GM06990 (cell line): Measurements from ENCODE around the gene ELAVL4.

Experiments
- DNase-seq: peaks from one replicate; pipeline ENCODE4 v3.0.0-alpha.2; 2011; ENCODE audit not compliant: insufficient read length; ENCODE audit errors: extremely low read depth
- H3K27me3 ChIP-seq: replicated peaks from 2 replicates; pipeline ENCODE4 v1.6.0; 2011; ENCODE audit warnings: low read length; ENCODE audit not compliant: control insufficient read depth, insufficient read depth
- H3K36me3 ChIP-seq: 2 replicates; pipeline ENCODE4 v1.5.1; 2011; ENCODE audit warnings: low read length; ENCODE audit not compliant: control insufficient read depth, insufficient read depth
- H3K4me3 ChIP-seq: replicated peaks from 2 replicates; pipeline ENCODE4 v1.5.1; 2011; ENCODE audit warnings: low read depth, mild to moderate bottlenecking, control low read depth, low read length
- TF ChIP-seq, protein P1 (sequence below): IDR thresholded peaks from 2 replicates; pipeline ENCODE4 v1.5.1; 2011; ENCODE audit warnings: low read length, control low read depth, mild to moderate bottlenecking, inconsistent platforms; ENCODE audit not compliant: insufficient read depth, poor library complexity, severe bottlenecking

The ELAVL4 gene

DNA sequence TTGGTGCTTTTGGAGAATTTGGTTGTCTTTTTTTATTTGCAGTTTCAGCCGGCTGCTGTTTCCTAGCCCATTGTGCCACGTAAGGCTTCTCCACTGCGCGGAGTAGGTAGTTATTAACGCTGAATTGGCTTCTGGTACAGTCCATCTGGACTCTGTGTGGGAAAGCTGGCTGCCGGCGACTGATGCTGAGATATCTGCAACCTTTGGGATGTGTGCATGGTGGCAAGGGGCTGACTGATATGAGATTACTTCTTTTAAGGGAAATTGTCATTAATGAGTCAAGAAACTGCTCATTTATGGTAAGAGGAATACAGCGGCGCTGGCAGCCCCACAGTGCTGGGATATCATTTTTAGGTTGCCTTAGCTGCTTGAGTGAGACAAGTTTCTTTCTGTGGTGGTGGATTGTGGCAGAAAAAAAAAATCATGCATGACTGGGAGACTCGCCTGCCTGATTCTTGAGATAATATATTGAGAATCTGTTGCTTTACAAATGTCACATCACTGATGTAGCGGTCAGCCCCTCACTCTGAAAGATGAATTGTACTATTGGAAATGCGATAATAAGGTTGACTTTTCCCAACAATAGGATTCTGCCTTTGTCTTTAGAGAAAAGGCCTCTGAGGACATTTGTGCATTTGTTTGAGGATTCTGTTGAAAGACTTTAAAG lies 2.5 kb upstream of the ELAVL4 start:
- H3K4me3 ChIP-seq = no peak overlapping the region
- DNase-seq = no peak
- H3K27me3 ChIP-seq = peaks cover 4% of the 10 kb centered on the region
- H3K36me3 ChIP-seq = no peaks in the 10 kb centered on the region
- TF ChIP-seq, protein P1, sequence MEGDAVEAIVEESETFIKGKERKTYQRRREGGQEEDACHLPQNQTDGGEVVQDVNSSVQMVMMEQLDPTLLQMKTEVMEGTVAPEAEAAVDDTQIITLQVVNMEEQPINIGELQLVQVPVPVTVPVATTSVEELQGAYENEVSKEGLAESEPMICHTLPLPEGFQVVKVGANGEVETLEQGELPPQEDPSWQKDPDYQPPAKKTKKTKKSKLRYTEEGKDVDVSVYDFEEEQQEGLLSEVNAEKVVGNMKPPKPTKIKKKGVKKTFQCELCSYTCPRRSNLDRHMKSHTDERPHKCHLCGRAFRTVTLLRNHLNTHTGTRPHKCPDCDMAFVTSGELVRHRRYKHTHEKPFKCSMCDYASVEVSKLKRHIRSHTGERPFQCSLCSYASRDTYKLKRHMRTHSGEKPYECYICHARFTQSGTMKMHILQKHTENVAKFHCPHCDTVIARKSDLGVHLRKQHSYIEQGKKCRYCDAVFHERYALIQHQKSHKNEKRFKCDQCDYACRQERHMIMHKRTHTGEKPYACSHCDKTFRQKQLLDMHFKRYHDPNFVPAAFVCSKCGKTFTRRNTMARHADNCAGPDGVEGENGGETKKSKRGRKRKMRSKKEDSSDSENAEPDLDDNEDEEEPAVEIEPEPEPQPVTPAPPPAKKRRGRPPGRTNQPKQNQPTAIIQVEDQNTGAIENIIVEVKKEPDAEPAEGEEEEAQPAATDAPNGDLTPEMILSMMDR = no peak

GRCh38 chr1:50109116-50109515 lies 396 bp downstream of the ELAVL4 start:
- H3K27me3 ChIP-seq = peaks cover 2% of the 10 kb centered on the region
- H3K36me3 ChIP-seq = no peaks in the 10 kb centered on the region
- DNase-seq = no peak
- H3K4me3 ChIP-seq = no peak overlapping the region
- TF ChIP-seq, protein P1 = no peak

GRCh38 chr1:50109647-50110075 lies 941 bp downstream of the ELAVL4 start:
- Histone ChIP-seq H3K27me3 (peaks cover 2% of the 10 kb centered on the region), H3K36me3 (no peaks in the 10 kb centered on the region), H3K4me3 (no peak overlapping the region)
- TF ChIP-seq, protein P1 = no peak
- DNase-seq = no peak

DNA sequence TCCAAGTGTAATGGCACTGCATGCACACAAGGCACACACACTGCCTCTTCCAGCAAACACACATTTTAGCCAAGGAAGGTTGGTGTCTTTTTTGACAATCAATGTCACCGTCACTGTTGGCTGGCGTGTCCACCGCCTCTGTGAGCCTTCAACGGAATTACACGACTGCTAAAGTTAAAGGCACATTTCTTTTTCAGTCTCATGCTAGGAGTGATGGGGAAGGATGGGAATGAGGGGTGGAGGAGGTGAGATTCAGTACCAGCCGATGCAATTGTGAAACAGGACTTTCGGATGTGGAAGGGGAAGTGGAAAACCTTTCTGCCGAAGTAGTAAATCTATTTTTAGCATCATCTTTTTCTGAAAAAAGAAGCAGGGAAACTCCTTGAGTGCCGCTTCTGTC lies 1.4 kb downstream of the ELAVL4 start:
- Histone ChIP-seq H3K4me3 (no peak overlapping the region), H3K27me3 (peaks cover 2% of the 10 kb centered on the region), H3K36me3 (no peaks in the 10 kb centered on the region)
- TF ChIP-seq, protein P1 = no peak
- DNase-seq = no peak

- H3K36me3 ChIP-seq = no peaks in the 10 kb centered on the region
- peaks cover 2% of the 10 kb centered on the region for H3K27me3 ChIP-seq
- TF ChIP-seq, protein P1 = no peak
- no peak for DNase-seq
- H3K4me3 ChIP-seq = no peak overlapping the region
Measured at GRCh38 chr1:50110656-50111055, 1.9 kb downstream of the ELAVL4 start.

GRCh38 chr1:50111503-50111902 lies 2.8 kb downstream of the ELAVL4 start:
- H3K27me3 ChIP-seq = peaks cover 2% of the 10 kb centered on the region
- no peak overlapping the region for H3K4me3 ChIP-seq
- no peak for DNase-seq
- TF ChIP-seq, protein P1 = no peak
- no peaks in the 10 kb centered on the region for H3K36me3 ChIP-seq
